CD14-positive monocyte (primary cell): ENCODE results near the gene MRGPRX4. TPM values are rescaled to one million over a fixed set of nuclear protein-coding genes. Genes with fewer than 3 reads are reported as not detected.

Source experiments
- DNase-seq, 3 donors: peaks; one replicate each; pipeline ENCODE4 v3.0.0-alpha.2; 2011 to 2022
- H2AFZ ChIP-seq: 2 replicates; pipeline ENCODE4 v1.6.0; 2012; ENCODE audit warnings: mild to moderate bottlenecking, low read depth, low read length, inconsistent platforms; ENCODE audit not compliant: insufficient read depth, poor library complexity, severe bottlenecking
- H3K27ac ChIP-seq, 2 donors: 1 replicate in 1 of 2; 2 replicates in 1 of 2; pipeline ENCODE4 v1.5.1; 2012 to 2013; ENCODE audit warnings: low read length in 2 of 2, control low read depth in 1 of 2, inconsistent platforms in 1 of 2, low read depth in 1 of 2, mild to moderate bottlenecking in 1 of 2
- H3K27me3 ChIP-seq, 2 donors: one replicate each; pipeline versions ENCODE4 v1.6.0 to v1.6.1; 2011 to 2013; ENCODE audit warnings: low read length in 2 of 2; ENCODE audit not compliant: control insufficient read depth in 2 of 2, insufficient read depth in 2 of 2
- H3K36me3 ChIP-seq, 2 donors: replicated peaks in 1 of 2; 1 replicate in 1 of 2; 2 replicates in 1 of 2; pipeline versions ENCODE4 v1.5.1 to v1.6.1; 2012 to 2013; ENCODE audit warnings: low read length in 2 of 2, control low read depth in 1 of 2, inconsistent platforms in 1 of 2, mild to moderate bottlenecking in 1 of 2; ENCODE audit not compliant: insufficient read depth in 2 of 2, control insufficient read depth in 1 of 2
- H3K4me1 ChIP-seq, 2 donors: 1 replicate in 1 of 2; 2 replicates in 1 of 2; pipeline versions ENCODE4 v1.5.1 to v1.6.1; 2012 to 2013; ENCODE audit warnings: low read length in 2 of 2, control low read depth in 1 of 2, inconsistent platforms in 1 of 2, mild to moderate bottlenecking in 1 of 2, moderate library complexity in 1 of 2; ENCODE audit not compliant: insufficient read depth in 2 of 2, control insufficient read depth in 1 of 2
- H3K4me2 ChIP-seq: replicated peaks from 2 replicates; pipeline ENCODE3; 2012; ENCODE audit warnings: low read length, moderate library complexity, mild to moderate bottlenecking; ENCODE audit not compliant: poor library complexity, severe bottlenecking; ENCODE audit errors: extremely low read depth
- H3K4me3 ChIP-seq, 3 experiments: fragments of 200-600 bp in 1 of 3; sonication (generic) in 1 of 3; replicated peaks in 1 of 3; 1 replicate in 2 of 3; 2 replicates in 1 of 3; pipeline ENCODE4 v1.5.1; 2011 to 2013; ENCODE audit warnings: low read length in 3 of 3, mild to moderate bottlenecking in 3 of 3, control low read depth in 2 of 3, low read depth in 2 of 3, inconsistent platforms in 1 of 3, moderate library complexity in 1 of 3
- H3K79me2 ChIP-seq: 2 replicates; pipeline ENCODE4 v1.6.0; 2012; ENCODE audit warnings: mild to moderate bottlenecking, control low read depth, inconsistent platforms, low read length, moderate library complexity; ENCODE audit not compliant: insufficient read depth
- H3K9ac ChIP-seq: 2 replicates; pipeline ENCODE4 v1.6.0; 2017; ENCODE audit warnings: low read length, mild to moderate bottlenecking; ENCODE audit not compliant: insufficient read depth, poor library complexity, severe bottlenecking
- H3K9me3 ChIP-seq, 2 donors: replicated peaks in 1 of 2; 1 replicate in 1 of 2; 2 replicates in 1 of 2; pipeline versions ENCODE4 v1.5.1 to v1.6.1; 2012 to 2013; ENCODE audit warnings: low read length in 2 of 2, control low read depth in 1 of 2; ENCODE audit not compliant: control insufficient read depth in 1 of 2, insufficient read depth in 1 of 2
- H4K20me1 ChIP-seq: 2 replicates; pipeline ENCODE4 v1.6.0; 2012; ENCODE audit warnings: mild to moderate bottlenecking, low read length, control low read depth, moderate library complexity; ENCODE audit not compliant: insufficient read depth
- H3K27ac Mint-ChIP-seq, 7 donors: one replicate each; pipeline ENCODE4 v1.8.0; 2020; ENCODE audit warnings: mild to moderate bottlenecking in 7 of 7, mixed read lengths in 7 of 7, moderate library complexity in 6 of 7, inconsistent platforms in 2 of 7
- H3K27me3 Mint-ChIP-seq, 3 donors: one replicate each; pipeline ENCODE4 v1.8.0; 2021 to 2022; ENCODE audit warnings: low read depth in 3 of 3, mild to moderate bottlenecking in 3 of 3, mixed read lengths in 3 of 3, moderate library complexity in 3 of 3, inconsistent platforms in 1 of 3
- H3K36me3 Mint-ChIP-seq, 2 donors: one replicate each; pipeline ENCODE4 v1.8.0; 2020; ENCODE audit warnings: mixed read lengths in 2 of 2, inconsistent platforms in 1 of 2, mild to moderate bottlenecking in 1 of 2
- H3K4me1 Mint-ChIP-seq: one replicate; pipeline ENCODE4 v1.8.0; 2020; ENCODE audit warnings: mild to moderate bottlenecking, mixed read lengths
- H3K4me3 Mint-ChIP-seq, 2 donors: one replicate each; pipeline ENCODE4 v1.8.0; 2020; ENCODE audit warnings: mild to moderate bottlenecking in 2 of 2, mixed read lengths in 2 of 2, moderate library complexity in 1 of 2
- H3K9me3 Mint-ChIP-seq, 7 donors: one replicate each; pipeline ENCODE4 v1.8.0; 2020 to 2022; ENCODE audit warnings: mixed read lengths in 7 of 7, mild to moderate bottlenecking in 6 of 7, moderate library complexity in 6 of 7, inconsistent platforms in 2 of 7
- CTCF ChIP-seq: fragments of 200-600 bp; IDR thresholded peaks from one replicate; pipeline ENCODE4 v1.8.0; 2022; ENCODE audit warnings: antibody characterized with exemption, mild to moderate bottlenecking
- WGBS: methylation state at CpG from one replicate; pipeline ENCODE4 v1.1.5; 2013; ENCODE audit warnings: missing lambda C conversion rate; ENCODE audit not compliant: insufficient coverage; 5-methylcytosine and 5-hydroxymethylcytosine counted together
- intact Hi-C, 2 donors: fragments of 100-400 bp; cut with micrococcal nuclease; formaldehyde crosslinking; loops; one replicate each; pipeline versions ENCODE4 v1.15.0 to v1.15.1; 2023
- polyA plus RNA-seq, 3 donors: library from polyadenylated mRNA; depleted of rRNA in 1 of 3; unstranded in 2 of 3; stranded (reverse) in 1 of 3; fragments of 300-500 nt in 2 of 3; fragments of >200 nt in 1 of 3; fragmentation: Illumina TruSeq in 2 of 3; gene quantifications; 1 replicate in 2 of 3; 2 replicates in 1 of 3; pipeline ENCODE4 v1.2.3, GENCODE V29; 2012 to 2021

MRGPRX4 gene
- polyA plus RNA-seq, 3 donors, result not detected

GRCh38 chr11:18132341-18132740 is 40.3 kb upstream of the MRGPRX4 start, which contains the start of gene MRGPRX3:
TSS of gene MRGPRX3 (plus strand) at chr11:18132571. CDS start at chr11:18137203, 4,632 bp downstream.
- no peak within 1 kb of the TSS for H3K4me3 ChIP-seq
- no peak within 1 kb of the TSS for H3K9ac ChIP-seq
- Mint-ChIP-seq H3K9me3 (peaks cover 1 to 14% (median 4%) of the 10 kb centered on the region in 7 donors), H3K36me3 (no peaks in the 10 kb centered on the region), H3K27me3 (peaks cover 3 to 10% (median 8%) of the 10 kb centered on the region in 3 donors), H3K4me1 (no peaks in the 10 kb centered on the region), H3K27ac (no peak within 1 kb of the TSS), H3K4me3 (no peak within 1 kb of the TSS)
- H3K4me2 ChIP-seq, result no peak within 1 kb of the TSS
- TF ChIP-seq CTCF, result no peak
- H3K36me3 ChIP-seq, result no peaks in the 10 kb centered on the region
- no peaks in the 10 kb centered on the region for H3K4me1 ChIP-seq
- no peak within 1 kb of the TSS for H3K27ac ChIP-seq
- no peaks in the 10 kb centered on the region for H4K20me1 ChIP-seq
- no peaks in the 10 kb centered on the region for H3K79me2 ChIP-seq
- DNase-seq, result no peak
- H3K9me3 ChIP-seq, result no peaks in the 10 kb centered on the region
- intact Hi-C loops, result no loop called here
- H3K27me3 ChIP-seq, result peaks cover 3% of the 10 kb centered on the region in 2 donors
- 100% methylated on average over 1 of the region's 3 CpGs for WGBS
- no peak within 1 kb of the TSS for H2AFZ ChIP-seq

- Histone ChIP-seq H3K27ac (no peak overlapping the region), H2AFZ (no peak overlapping the region), H3K9ac (no peak overlapping the region), H3K79me2 (no peaks in the 10 kb centered on the region), H3K4me3 (no peak overlapping the region), H3K4me2 (no peak overlapping the region), H3K36me3 (no peaks in the 10 kb centered on the region), H4K20me1 (no peaks in the 10 kb centered on the region), H3K9me3 (no peaks in the 10 kb centered on the region), H3K4me1 (no peaks in the 10 kb centered on the region), H3K27me3 (peaks cover 2 to 3% of the 10 kb centered on the region in 2 donors)
- H3K36me3 Mint-ChIP-seq, result no peaks in the 10 kb centered on the region
- no peak for DNase-seq
- H3K27me3 Mint-ChIP-seq, result peaks cover 5 to 12% (median 6%) of the 10 kb centered on the region in 3 donors
- H3K4me3 Mint-ChIP-seq, result no peak overlapping the region
- no peak overlapping the region for H3K27ac Mint-ChIP-seq
- no peaks in the 10 kb centered on the region for H3K4me1 Mint-ChIP-seq
- TF ChIP-seq CTCF, result no peak
- peaks cover 0 to 4% (median 0%) of the 10 kb centered on the region in 7 donors for H3K9me3 Mint-ChIP-seq
- WGBS, result no CpG with 5 or more reads among the region's 2 CpGs
- intact Hi-C loops, result no loop called here
Observed at GRCh38 chr11:18135308-18135707, 37.3 kb upstream of the MRGPRX4 start.
